Measurements from ENCODE around the gene PTPRD.

The PTPRD gene

DNA sequence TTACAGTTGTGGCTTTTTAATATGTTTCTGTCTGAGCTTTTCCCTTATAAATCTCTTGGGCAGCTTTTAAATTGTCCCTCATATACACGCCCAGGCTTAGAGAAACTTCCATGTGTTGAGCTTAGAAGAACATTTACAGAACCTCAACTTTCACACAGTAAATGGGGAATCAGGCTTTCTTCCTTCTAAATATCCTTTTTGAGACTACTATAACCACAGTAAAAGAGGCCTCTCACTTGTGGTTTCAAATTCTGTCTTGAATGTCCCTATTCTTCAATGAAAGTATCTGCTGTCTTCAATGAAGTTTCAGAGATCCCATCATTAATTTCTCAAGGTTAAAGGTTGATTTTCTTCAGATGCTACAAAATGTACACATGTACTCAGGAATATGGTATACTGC, 2224.7 kb downstream of the PTPRD start:
- no peak for DNase-seq (ENCODE audit: low read depth)

DNA sequence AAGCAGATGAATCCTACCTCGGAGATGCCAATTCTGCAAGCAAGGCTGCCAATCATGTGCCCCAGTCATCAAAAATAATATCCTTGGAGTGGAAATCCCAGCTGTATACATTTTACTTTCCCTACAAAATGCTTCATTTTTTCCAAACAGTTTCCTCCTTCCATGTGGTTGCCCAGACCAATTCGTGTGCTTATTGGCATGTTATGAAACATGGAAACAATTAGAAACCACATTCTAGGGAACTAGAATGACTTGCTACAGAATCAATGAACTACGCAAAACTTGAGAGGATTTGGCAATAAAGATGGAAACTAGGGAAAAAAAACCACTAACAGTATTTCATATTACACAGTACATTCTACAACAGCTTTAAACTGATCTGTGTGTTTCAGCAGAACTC, 2228.7 kb downstream of the PTPRD start:
- DNase-seq (ENCODE audit: low read depth): no peak

DNA sequence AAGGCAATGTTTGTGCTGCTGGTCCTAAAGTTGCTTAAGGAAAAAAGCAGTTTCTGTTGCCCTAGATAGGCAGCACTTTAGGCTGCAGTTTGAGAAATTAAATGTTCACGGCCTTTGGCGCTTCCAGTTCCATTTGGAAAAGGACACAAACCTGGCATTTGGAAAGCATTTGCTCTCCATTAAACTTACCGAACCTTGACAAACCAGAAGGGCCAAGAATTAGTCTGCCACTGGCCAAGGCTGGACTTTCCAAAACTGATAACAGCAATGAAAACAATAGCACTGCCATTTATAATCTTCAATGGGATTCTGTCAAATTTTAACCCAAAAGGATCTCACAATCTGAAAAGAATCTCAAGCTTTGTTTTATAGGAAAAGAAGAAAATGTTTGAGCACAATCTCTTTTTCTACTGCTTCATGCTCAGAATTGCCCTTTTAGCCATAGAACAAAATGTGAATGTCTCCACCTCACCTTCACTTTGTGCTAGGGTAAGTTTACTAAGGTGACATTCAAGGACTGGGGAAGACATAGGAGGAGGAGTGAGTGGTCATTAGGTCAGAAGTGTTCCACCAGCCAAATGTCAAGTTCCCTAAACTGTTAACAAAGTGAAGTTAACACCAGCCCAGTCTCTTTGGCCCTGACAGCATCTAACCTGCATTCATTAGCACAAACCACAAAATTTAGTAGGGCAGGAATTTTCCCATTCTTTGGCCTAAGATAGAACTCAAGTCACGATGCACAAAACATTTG, 2229.8 kb downstream of the PTPRD start:
- DNase-seq (ENCODE audit: low read depth): no peak

DNA sequence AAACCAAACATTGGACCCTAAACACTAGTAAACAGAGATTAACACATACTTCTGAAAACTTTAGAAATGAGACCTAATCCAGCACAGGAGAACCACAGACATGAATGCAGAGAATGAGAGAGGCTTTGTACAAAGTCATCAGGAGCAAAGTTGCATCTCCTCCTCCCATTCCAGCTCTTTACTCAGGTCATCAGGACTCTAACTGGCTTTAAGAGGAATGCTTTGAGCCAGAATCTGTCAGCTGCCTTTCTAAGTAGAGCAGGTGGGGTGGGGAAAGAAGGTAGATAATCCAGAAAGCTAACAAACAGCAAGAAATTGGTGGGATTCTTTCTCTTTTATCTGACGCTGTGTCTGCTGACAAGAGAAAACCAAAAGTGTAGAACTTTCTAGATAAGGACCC, 2230.5 kb downstream of the PTPRD start:
- DNase-seq (ENCODE audit: low read depth): no peak

DNA sequence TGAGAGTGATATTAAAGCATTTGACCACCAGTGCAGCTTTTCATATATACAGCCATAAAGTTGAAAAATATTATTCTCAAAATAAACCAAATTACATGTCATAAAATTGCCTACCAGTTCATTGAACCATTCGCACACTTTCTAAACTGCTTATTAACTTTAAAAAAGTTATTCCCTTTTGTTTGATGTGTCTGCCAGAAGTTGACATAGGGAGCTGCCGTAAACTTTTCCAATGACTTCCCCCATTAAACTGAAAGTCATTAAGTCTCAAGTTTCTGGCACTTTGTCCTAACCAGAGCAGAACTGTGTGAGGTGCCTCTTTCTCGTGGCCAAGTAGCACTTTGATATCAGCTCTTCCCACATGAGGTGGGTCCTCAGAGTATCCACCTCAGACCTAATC, 2231.2 kb downstream of the PTPRD start:
- DNase-seq (ENCODE audit: low read depth): no peak

GRCh38 chr9:8374471-8374870, 2238.3 kb downstream of the PTPRD start:
- DNase-seq (ENCODE audit: low read depth): no peak

GRCh38 chr9:8371686-8372085, 2241.1 kb downstream of the PTPRD start:
- DNase-seq (ENCODE audit: low read depth): no peak

GRCh38 chr9:8366161-8366926, 2246.5 kb downstream of the PTPRD start:
- no peak for DNase-seq (ENCODE audit: low read depth)

GRCh38 chr9:8365466-8366160, 2247.2 kb downstream of the PTPRD start:
- no peak for DNase-seq (ENCODE audit: low read depth)

GRCh38 chr9:8365029-8365428, 2247.8 kb downstream of the PTPRD start:
- no peak for DNase-seq (ENCODE audit: low read depth)

- no peak for DNase-seq (ENCODE audit: low read depth)
Measured at GRCh38 chr9:8364026-8364752, 2248.6 kb downstream of the PTPRD start.

GRCh38 chr9:8362250-8362649, 2250.6 kb downstream of the PTPRD start:
- no peak for DNase-seq (ENCODE audit: low read depth)

- no peak for DNase-seq (ENCODE audit: low read depth)
Measured at GRCh38 chr9:8361364-8361763, 2251.4 kb downstream of the PTPRD start.

DNA sequence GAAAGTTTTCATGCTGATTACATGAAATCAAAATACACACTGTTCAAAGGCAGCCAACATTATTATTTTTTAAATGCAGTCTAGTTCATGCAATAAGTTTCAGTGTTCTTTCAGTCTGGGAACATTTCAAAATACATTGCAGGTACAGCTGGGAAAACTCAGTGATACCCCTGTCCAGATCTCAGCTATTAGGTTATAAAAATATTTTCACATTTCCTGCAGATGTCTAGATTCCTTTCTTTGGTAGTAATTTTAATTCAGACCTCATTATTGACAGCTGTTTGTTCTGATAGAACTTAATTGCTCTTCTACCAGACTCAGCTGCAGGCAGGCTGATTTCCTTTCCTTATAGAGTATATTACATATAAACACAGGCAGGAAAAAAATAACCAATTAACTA, 2256.4 kb downstream of the PTPRD start:
- no peak for DNase-seq (ENCODE audit: low read depth)

DNA sequence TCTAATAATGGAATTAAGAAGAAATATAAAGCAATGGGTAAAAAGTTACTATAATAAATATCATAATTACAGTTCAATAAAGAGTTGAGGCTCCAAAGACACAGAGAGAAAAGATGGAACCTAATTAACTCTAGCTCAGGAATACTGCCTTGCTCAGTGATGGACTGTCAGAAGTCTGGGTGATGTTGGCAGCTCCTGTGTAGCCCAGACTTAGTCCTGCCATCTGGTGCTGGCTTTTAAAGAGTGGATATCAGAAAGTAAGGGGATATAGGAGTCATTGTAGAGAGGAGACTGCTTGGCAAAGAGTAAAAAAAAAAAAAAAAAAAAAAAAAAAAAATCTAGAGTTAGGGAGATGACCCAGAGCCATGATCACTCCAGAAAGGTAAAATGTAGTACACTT, 2261.4 kb downstream of the PTPRD start:
- no peak for DNase-seq (ENCODE audit: low read depth)

GRCh38 chr9:8349901-8350300, 2262.9 kb downstream of the PTPRD start:
- DNase-seq (ENCODE audit: low read depth): no peak

- DNase-seq (ENCODE audit: low read depth): no peak
Measured at GRCh38 chr9:8349376-8349775, 2263.4 kb downstream of the PTPRD start.

DNA sequence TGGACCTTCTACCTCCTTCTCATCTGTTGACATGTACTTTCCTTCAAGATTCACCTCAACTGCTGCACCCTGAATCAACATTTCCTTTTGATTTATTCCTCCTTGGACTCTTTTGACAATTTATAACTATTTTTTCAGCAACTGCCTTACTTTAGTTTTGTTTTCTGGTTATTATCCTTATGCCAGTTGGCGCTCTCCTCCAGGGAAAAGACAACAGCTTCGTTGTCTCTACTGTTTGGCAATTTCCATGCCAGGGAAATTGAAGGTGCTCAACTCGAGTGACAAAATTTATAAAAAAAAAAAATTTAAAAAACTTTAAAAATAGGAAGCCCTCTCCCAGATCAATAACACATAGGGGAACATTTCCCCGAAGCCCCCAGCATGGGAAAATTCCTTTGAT, 2264.0 kb downstream of the PTPRD start:
- no peak for DNase-seq (ENCODE audit: low read depth)

GRCh38 chr9:8346296-8346695, 2266.5 kb downstream of the PTPRD start:
- no peak for DNase-seq (ENCODE audit: low read depth)

- DNase-seq (ENCODE audit: low read depth): no peak
Measured at GRCh38 chr9:8338767-8339510, 2273.9 kb downstream of the PTPRD start.
